LoVo (cell line): ENCODE data around the gene NUP42.
"Not testable (repeated sequence)": the region's sequence is repeated elsewhere in the genome, so short reads cannot be mapped to it uniquely, and the experiment has no call there.

ENCODE experiments used
- DNase-seq: peaks from one replicate; pipeline ENCODE4 v3.0.0-alpha.2; 2016; ENCODE audit warnings: low spot score

Gene NUP42

GRCh38 chr7:23204241-23204640 lies 22.4 kb downstream of the NUP42 start:
- no peak for DNase-seq

- DNase-seq = no peak
These were observed 23.7 kb downstream of the NUP42 start for GRCh38 chr7:23205577-23205908.

GRCh38 chr7:23205909-23206767 lies 24.3 kb downstream of the NUP42 start:
- no peak for DNase-seq

GRCh38 chr7:23207021-23207420 lies 25.2 kb downstream of the NUP42 start:
- DNase-seq = no peak

- no peak for DNase-seq
These were observed 26.0 kb downstream of the NUP42 start for GRCh38 chr7:23207884-23208283.

- no peak for DNase-seq
These were observed 26.5 kb downstream of the NUP42 start for GRCh38 chr7:23208316-23208715.

- no peak for DNase-seq
These were observed 28.7 kb downstream of the NUP42 start for GRCh38 chr7:23210506-23210905.

- no peak for DNase-seq
These were observed 29.7 kb downstream of the NUP42 start for GRCh38 chr7:23211589-23211988.

GRCh38 chr7:23212395-23212794 lies 30.5 kb downstream of the NUP42 start:
- DNase-seq = no peak

GRCh38 chr7:23212841-23213240 lies 31.0 kb downstream of the NUP42 start:
- no peak for DNase-seq

- no peak for DNase-seq
These were observed 31.9 kb downstream of the NUP42 start for GRCh38 chr7:23213755-23214154.

- no peak for DNase-seq
These were observed 32.6 kb downstream of the NUP42 start for GRCh38 chr7:23214423-23214822.

GRCh38 chr7:23214938-23215337 lies 33.1 kb downstream of the NUP42 start:
- DNase-seq = no peak

GRCh38 chr7:23216021-23216420 lies 34.2 kb downstream of the NUP42 start:
- DNase-seq = no peak

- DNase-seq = no peak
These were observed 36.3 kb downstream of the NUP42 start for GRCh38 chr7:23218196-23218595.

GRCh38 chr7:23220690-23221305 lies 39.0 kb downstream of the NUP42 start:
- DNase-seq = no peak

- DNase-seq = no peak
These were observed 40.7 kb downstream of the NUP42 start for GRCh38 chr7:23222439-23223030.

- DNase-seq = not testable (repeated sequence)
These were observed 42.5 kb downstream of the NUP42 start for GRCh38 chr7:23224364-23224763.

GRCh38 chr7:23226844-23227450 lies 45.1 kb downstream of the NUP42 start:
- no peak for DNase-seq

GRCh38 chr7:23228412-23228811 lies 46.6 kb downstream of the NUP42 start:
- DNase-seq = no peak

GRCh38 chr7:23230641-23231101 lies 48.8 kb downstream of the NUP42 start:
- no peak for DNase-seq

- no peak for DNase-seq
These were observed 51.1 kb downstream of the NUP42 start for GRCh38 chr7:23232966-23233365.
